Measurements from ENCODE around the gene NUP210. TPM values are rescaled to one million over a fixed set of nuclear protein-coding genes. Genes with fewer than 3 reads are reported as not detected.
"Not testable (repeated sequence)": the region's sequence is repeated elsewhere in the genome, so short reads cannot be mapped to it uniquely, and the experiment has no call there.

The NUP210 gene
- total RNA-seq, 2 donors from 2014 or later: 106 to 224 TPM

DNA sequence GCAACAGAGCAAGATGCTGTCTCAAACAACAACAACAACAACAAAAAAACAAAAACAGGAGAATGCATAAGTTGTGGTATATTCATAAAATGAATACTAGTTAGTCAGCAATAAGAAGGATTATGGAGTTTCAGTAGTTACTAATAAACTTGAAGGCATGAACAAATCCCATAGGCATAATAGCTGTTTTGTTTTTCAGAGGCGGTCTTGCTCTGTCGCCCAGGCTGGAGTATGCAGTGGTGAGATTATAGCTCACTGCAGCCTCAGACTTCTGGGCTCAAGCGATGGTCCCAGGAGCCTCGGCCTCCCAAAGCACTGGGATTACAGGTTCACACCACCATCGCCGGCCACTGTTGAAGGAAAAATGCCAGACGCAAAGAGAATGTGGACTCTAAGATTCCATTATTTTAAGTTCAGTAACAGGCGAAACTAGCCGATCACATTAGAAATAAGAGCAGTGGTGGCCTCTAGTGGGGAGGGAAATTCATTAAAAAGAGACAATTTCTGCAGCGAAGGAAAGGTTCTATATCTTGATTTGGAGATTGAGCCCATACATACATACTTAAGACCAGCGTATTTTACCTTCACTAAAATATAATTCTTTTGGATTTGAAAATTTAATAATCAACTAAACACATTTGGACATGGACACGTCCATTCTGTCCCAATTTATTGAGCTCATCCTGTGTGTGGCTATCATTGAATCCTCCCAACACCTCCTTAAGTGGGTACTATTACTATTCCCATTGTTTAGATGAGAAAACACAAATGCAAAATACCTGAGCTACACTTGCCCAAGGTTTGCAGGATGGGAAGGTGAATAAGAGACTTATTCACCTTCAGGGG, 32.6 kb upstream of the NUP210 start:
- Mint-ChIP-seq H3K4me3 (peak overlapping the region; percentile 90), H3K9me3 (no peaks in the 10 kb centered on the region), H3K4me1 (ENCODE audit: low read depth in 2 of 2) (peaks cover 10% of the 10 kb centered on the region in 2 donors), H3K36me3 (no peaks in the 10 kb centered on the region), H3K27me3 (no peaks in the 10 kb centered on the region), H3K27ac (peak overlapping the region; percentile 85 to 88)
- DNase-seq (ENCODE audit: low spot score) (no peak), ATAC-seq (no peak)

DNA sequence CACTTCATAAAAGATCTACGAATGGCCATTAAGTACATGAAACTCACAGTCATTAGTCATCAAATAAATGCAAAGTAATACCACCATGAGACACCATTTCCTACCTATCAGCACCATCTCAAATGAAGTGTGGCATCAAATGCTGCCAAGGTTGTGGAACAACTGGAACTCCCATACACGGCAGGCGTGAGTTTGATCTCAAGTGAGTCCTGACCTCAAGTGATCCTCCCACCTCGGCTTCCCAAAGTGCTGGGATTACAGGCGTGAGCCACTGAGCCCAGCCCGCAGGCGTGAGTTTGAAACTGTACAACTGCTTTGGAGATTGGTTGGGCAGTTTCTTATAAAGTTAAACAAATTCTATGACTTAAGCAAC, 31.2 kb upstream of the NUP210 start:
- H3K27me3 Mint-ChIP-seq: no peaks in the 10 kb centered on the region

GRCh38 chr3:13442882-13443281, 22.8 kb upstream of the NUP210 start:
- H3K27me3 Mint-ChIP-seq; H3K4me3 Mint-ChIP-seq; H3K27ac Mint-ChIP-seq; DNase-seq (ENCODE audit: low spot score); H3K36me3 Mint-ChIP-seq; ATAC-seq; H3K9me3 Mint-ChIP-seq; H3K4me1 Mint-ChIP-seq (ENCODE audit: low read depth in 2 of 2): not testable (repeated sequence)

More for the DNA sequence above, 31.2 kb upstream of the NUP210 start:
- Mint-ChIP-seq H3K36me3 (no peaks in the 10 kb centered on the region), H3K4me1 (ENCODE audit: low read depth in 2 of 2) (peaks cover 10% of the 10 kb centered on the region in 2 donors), H3K4me3 (peak overlapping the region; percentile 90), H3K27ac (peak overlapping the region; percentile 85 to 88), H3K9me3 (no peaks in the 10 kb centered on the region)
- ATAC-seq (peak in 1 of 2 donors; percentile 17), DNase-seq (ENCODE audit: low spot score) (no peak)

DNA sequence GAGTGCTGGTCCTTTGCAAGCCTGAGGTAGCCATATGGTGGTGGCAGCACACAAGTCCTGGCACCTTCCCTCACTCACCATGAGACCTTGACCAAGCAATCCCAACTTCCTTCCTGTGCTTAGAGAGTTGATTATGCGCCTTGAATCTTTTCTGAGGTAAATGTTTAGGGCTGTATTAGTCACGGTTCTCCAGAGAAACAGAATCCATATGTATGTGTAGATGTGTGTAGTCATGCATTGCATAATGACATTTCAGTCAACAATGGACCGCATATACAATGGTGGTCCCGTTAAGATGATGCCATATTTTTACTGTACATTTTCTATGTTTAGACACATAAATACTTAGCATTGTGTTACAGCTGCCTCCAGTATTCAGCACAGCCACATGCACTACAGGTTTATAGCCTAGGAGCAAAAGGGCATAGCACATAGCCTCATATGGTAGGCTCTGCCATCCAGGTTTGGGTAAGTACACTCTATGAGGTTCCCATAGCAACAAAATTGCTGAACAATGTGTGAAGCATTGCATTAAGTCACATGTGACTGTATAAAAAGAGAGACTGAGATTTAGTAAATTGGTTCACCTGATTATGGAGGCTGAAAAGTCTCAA, 20.2 kb upstream of the NUP210 start:
- Mint-ChIP-seq H3K27ac (no peak overlapping the region), H3K4me1 (ENCODE audit: low read depth in 2 of 2) (peaks cover 0 to 3% of the 10 kb centered on the region in 2 donors), H3K4me3 (no peak overlapping the region), H3K9me3 (no peaks in the 10 kb centered on the region), H3K27me3 (no peaks in the 10 kb centered on the region), H3K36me3 (no peaks in the 10 kb centered on the region)
- no peak for ATAC-seq
- no peak for DNase-seq (ENCODE audit: low spot score)

DNA sequence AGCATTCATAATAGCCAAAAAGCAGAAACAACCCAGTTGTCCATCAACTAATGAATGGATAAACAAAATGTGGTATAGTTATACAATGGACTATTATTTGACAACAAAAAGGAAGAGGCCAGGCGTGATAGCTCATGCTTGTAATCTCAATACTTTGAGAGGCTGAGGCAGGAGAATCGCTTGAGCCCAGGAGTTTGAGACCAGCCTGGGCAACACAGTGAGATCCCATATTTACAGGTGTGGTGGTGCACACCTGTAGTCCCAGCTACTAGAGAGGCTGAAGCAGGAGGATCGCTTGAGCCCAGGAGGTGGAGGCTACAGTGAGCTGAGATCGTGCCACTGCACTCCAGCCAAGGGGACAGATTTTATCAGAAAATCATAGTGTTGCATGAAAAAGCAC, 16.1 kb upstream of the NUP210 start:
- not testable (repeated sequence) for H3K36me3 Mint-ChIP-seq; H3K4me3 Mint-ChIP-seq; DNase-seq (ENCODE audit: low spot score); ATAC-seq; H3K4me1 Mint-ChIP-seq (ENCODE audit: low read depth in 2 of 2); H3K27me3 Mint-ChIP-seq; H3K27ac Mint-ChIP-seq; H3K9me3 Mint-ChIP-seq

DNA sequence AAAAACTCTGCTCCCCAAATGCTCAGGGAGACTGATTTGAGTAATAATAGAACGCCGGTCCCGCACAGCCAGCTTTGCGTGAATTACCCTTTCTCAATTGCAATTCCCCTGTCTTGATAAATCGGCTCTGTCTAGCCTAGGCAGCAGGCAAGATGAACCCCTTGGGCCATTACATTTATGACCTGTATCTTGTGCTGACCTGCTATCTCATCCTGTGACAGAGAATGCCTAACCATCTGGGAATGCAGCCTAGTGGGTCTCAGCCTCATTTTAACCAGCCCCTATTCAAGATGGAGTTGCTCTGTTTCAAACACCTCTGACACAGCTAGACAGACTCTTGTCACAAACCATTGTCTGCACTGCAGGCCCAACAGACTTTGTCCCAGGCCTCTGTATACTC, 13.8 kb upstream of the NUP210 start:
- H3K36me3 Mint-ChIP-seq: no peaks in the 10 kb centered on the region
- no peaks in the 10 kb centered on the region for H3K4me1 Mint-ChIP-seq (ENCODE audit: low read depth in 2 of 2)
- H3K27ac Mint-ChIP-seq: no peak overlapping the region
- no peak overlapping the region for H3K4me3 Mint-ChIP-seq
- DNase-seq (ENCODE audit: low spot score): no peak
- no peaks in the 10 kb centered on the region for H3K9me3 Mint-ChIP-seq
- H3K27me3 Mint-ChIP-seq: no peaks in the 10 kb centered on the region
- ATAC-seq: no peak

GRCh38 chr3:13432093-13432492, 12.0 kb upstream of the NUP210 start:
- ATAC-seq (no peak), DNase-seq (ENCODE audit: low spot score) (no peak)
- Mint-ChIP-seq H3K4me1 (ENCODE audit: low read depth in 2 of 2) (peaks cover 3 to 7% of the 10 kb centered on the region in 2 donors), H3K9me3 (no peaks in the 10 kb centered on the region), H3K36me3 (no peaks in the 10 kb centered on the region), H3K27ac (no peak overlapping the region), H3K4me3 (no peak overlapping the region), H3K27me3 (no peaks in the 10 kb centered on the region)

- not testable (repeated sequence) for H3K27ac Mint-ChIP-seq, H3K9me3 Mint-ChIP-seq
Observed at GRCh38 chr3:13430411-13430875, 10.3 kb upstream of the NUP210 start.

DNA sequence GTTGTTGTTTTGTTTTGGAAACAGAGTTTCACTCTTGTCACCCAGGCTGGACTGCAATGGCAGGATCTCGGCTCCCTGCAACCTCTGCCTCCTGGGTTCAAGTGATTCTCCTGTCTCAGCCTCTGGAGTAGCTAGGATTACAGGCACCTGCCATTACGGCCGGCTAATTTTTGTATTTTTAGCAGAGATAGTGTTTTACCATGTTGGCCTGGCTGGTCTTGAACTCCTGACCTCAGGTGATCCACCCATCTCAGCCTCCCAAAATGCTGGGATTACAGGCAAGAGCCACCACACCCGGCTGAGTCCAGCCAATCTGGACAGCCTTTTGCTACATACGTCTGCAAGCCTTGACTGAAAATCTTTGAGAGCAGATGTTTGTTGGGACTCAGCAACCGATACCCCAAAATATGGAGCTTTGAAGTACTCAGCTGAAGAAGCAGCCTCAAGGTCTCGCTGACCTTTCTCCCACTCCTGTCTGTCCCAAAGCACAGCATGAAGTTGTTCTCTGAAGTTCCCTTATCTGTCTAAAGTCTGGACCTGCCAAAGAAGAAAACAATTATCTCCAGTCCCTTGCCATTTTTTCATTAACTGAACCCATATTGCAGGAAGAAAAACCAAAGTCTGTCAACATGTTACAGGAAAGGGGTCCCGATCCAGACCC, 9.6 kb upstream of the NUP210 start:
- no peak overlapping the region for H3K4me3 Mint-ChIP-seq
- DNase-seq (ENCODE audit: low spot score) (no peak), ATAC-seq (no peak)
- peaks cover 7 to 9% of the 10 kb centered on the region in 2 donors for H3K4me1 Mint-ChIP-seq (ENCODE audit: low read depth in 2 of 2)
- H3K27ac Mint-ChIP-seq: no peak overlapping the region
- H3K36me3 Mint-ChIP-seq: no peaks in the 10 kb centered on the region
- H3K9me3 Mint-ChIP-seq: no peaks in the 10 kb centered on the region
- no peaks in the 10 kb centered on the region for H3K27me3 Mint-ChIP-seq

More at GRCh38 chr3:13430411-13430875, 10.3 kb upstream of the NUP210 start:
- H3K27me3 Mint-ChIP-seq; DNase-seq (ENCODE audit: low spot score); H3K36me3 Mint-ChIP-seq; H3K4me1 Mint-ChIP-seq (ENCODE audit: low read depth in 2 of 2); ATAC-seq; H3K4me3 Mint-ChIP-seq: not testable (repeated sequence)

DNA sequence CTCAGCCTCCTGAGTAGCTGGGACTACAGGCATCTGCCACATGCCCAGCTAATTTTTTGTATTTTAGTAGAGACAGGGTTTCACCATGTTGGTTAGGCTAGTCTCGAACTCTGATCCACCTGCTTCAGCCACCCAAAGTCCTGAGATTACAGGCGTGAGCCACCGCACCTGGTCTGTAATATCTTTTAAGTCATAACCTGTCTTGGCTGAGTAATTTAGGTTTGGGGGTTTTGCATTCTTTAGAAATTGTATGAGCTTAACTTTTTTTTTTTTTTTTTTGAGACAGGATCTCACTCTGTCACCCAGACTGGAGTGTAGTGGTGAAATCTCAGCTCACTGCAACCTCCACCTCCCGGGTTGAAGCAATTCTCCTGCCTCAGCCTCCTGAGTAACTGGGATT, 8.6 kb upstream of the NUP210 start:
- not testable (repeated sequence) for DNase-seq (ENCODE audit: low spot score); H3K9me3 Mint-ChIP-seq; H3K4me1 Mint-ChIP-seq (ENCODE audit: low read depth in 2 of 2); ATAC-seq; H3K27me3 Mint-ChIP-seq; H3K4me3 Mint-ChIP-seq; H3K36me3 Mint-ChIP-seq
- peak overlapping the region in 1 of 2 donors; percentile 63 for H3K27ac Mint-ChIP-seq

DNA sequence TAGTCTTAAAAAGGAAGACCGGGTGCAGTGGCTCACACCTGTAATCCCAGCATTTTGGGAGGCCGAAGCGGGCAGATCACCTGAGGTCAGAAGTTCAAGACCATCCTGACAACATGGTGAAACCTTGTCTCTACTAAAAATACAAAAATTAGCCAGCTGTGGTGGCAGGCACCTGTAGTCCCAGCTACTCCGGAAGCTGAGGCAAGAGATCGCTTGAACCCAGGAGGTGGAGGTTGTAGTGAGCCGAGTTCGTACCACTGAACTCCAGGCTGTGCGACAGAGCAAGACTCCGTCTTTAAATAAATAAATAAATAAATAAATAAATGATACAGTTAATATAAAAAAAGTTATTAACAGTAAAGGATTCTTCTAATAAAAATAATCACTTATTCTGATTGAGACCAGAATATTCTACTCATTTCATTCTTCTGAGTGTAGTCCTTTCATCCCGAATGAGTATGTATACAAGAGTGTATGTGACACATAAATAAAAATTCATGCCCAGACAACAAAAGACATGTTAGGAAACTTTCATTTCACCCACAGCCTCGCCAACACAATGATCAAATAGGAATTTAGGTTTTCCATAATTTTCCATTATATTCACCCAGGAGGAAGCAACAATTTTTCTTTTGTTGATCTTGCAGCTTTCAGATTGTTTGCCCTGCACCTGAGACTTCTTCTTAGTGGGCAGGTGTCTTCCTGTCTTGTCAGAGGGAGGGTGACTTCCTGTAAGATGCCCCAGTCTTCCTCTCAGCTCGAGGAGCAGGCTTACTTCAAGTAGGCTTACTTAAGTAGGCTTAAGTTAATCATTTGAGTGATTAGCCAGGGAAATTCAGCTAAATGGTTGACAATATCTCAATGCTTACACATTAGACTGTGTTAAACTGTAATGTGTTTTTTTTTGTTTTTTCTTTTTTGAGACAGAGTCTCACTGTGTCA, 7.8 kb upstream of the NUP210 start:
- ATAC-seq: no peak
- H3K4me3 Mint-ChIP-seq: no peak overlapping the region
- peak overlapping the region in 1 of 2 donors; percentile 63 for H3K27ac Mint-ChIP-seq
- no peaks in the 10 kb centered on the region for H3K36me3 Mint-ChIP-seq
- H3K4me1 Mint-ChIP-seq (ENCODE audit: low read depth in 2 of 2): peaks cover 7 to 9% of the 10 kb centered on the region in 2 donors
- no peaks in the 10 kb centered on the region for H3K27me3 Mint-ChIP-seq
- no peaks in the 10 kb centered on the region for H3K9me3 Mint-ChIP-seq
- no peak for DNase-seq (ENCODE audit: low spot score)

DNA sequence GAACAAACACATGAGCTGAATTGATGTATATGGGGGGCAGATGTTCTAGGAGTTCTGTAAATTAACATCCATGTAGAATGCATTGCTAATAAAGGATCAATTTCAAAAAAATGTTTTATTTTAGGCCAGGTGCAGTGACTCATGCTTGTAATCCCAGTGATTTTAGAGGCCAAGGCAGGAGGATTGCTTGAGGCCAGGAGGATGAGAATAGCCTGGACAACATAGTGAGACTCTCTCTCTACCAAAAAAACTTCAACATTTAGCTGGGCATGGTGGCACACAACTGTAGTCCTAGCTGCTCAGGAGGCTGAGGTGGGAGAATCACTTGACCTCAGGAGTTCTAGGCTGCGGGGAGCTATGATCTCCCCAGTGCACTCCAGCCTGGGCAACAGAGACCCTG, 6.5 kb upstream of the NUP210 start:
- no peak overlapping the region for H3K27ac Mint-ChIP-seq
- ATAC-seq (no peak), DNase-seq (ENCODE audit: low spot score) (no peak)
- H3K4me1 Mint-ChIP-seq (ENCODE audit: low read depth in 2 of 2): peaks cover 7 to 14% of the 10 kb centered on the region in 2 donors
- H3K9me3 Mint-ChIP-seq: no peaks in the 10 kb centered on the region
- H3K36me3 Mint-ChIP-seq: no peaks in the 10 kb centered on the region
- no peaks in the 10 kb centered on the region for H3K27me3 Mint-ChIP-seq
- H3K4me3 Mint-ChIP-seq: no peak overlapping the region

GRCh38 chr3:13425689-13426088, 5.6 kb upstream of the NUP210 start:
- Mint-ChIP-seq H3K36me3 (no peaks in the 10 kb centered on the region), H3K27ac (no peak overlapping the region), H3K27me3 (no peaks in the 10 kb centered on the region), H3K4me1 (ENCODE audit: low read depth in 2 of 2) (peaks cover 15 to 21% of the 10 kb centered on the region in 2 donors), H3K4me3 (no peak overlapping the region), H3K9me3 (no peaks in the 10 kb centered on the region)
- no peak for ATAC-seq
- DNase-seq (ENCODE audit: low spot score): no peak

All from natural killer cell treated with Interleukin-12 subunit alpha and Interleukin-12 subunit beta and Interleukin-15 and Interleukin-18, amount 100 ng/mL, for 72 hours (primary cell).